Uterus (tissue), 2 donors: Measurements from ENCODE around the gene MYH14.

Experiments used
- POLR2A ChIP-seq, 2 donors: fragments of 450-650 bp; IDR thresholded peaks; one replicate each; pipeline ENCODE4 v1.6.1; 2016; ENCODE audit warnings: antibody characterized with exemption in 2 of 2, mild to moderate bottlenecking in 1 of 2, moderate library complexity in 1 of 2
- TF ChIP-seq, protein P1 (sequence below), 4 experiments: fragments of 200-600 bp in 2 of 4; fragments of 450-650 bp in 2 of 4; sonication (generic) in 2 of 4; IDR thresholded peaks; one replicate each; pipeline ENCODE4 v1.5.1; 2016 to 2019; ENCODE audit warnings: antibody characterized with exemption in 4 of 4, mild to moderate bottlenecking in 2 of 4, moderate library complexity in 1 of 4

DNA sequence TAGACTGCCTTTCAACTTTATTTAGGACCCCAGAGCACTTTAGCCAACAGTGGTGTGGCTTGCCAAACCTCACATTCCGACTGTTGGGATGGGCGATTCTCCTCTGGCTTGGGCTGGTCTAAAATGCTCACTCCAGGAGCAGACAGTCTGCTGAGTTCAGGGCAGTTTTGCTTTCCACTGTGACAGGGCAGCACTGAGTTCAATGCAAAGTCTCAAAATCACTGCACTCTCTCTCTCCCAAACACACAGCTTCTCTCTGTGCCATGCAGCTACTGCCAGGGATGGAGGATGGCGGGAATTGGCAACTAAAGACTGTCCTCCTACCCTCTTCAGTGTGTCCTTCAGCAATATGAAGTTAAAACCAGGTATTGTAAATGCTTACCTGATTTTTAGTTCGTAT lies 148.8 kb downstream of the MYH14 start:
- TF ChIP-seq, protein P1, sequence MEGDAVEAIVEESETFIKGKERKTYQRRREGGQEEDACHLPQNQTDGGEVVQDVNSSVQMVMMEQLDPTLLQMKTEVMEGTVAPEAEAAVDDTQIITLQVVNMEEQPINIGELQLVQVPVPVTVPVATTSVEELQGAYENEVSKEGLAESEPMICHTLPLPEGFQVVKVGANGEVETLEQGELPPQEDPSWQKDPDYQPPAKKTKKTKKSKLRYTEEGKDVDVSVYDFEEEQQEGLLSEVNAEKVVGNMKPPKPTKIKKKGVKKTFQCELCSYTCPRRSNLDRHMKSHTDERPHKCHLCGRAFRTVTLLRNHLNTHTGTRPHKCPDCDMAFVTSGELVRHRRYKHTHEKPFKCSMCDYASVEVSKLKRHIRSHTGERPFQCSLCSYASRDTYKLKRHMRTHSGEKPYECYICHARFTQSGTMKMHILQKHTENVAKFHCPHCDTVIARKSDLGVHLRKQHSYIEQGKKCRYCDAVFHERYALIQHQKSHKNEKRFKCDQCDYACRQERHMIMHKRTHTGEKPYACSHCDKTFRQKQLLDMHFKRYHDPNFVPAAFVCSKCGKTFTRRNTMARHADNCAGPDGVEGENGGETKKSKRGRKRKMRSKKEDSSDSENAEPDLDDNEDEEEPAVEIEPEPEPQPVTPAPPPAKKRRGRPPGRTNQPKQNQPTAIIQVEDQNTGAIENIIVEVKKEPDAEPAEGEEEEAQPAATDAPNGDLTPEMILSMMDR (IDR thresholded peaks at IDR 0.05) = no peak
- no peak for TF ChIP-seq POLR2A (IDR thresholded peaks at IDR 0.05)
